Astrocyte (in vitro differentiated cells and primary cell): ENCODE measurements around the gene SND1.

Experiments
- CTCF ChIP-seq: IDR thresholded peaks from 2 replicates; pipeline ENCODE4 v1.5.1; 2011; ENCODE audit warnings: low read depth, mild to moderate bottlenecking, inconsistent platforms, low read length, moderate library complexity; ENCODE audit not compliant: insufficient read depth
- EZH2 ChIP-seq: IDR thresholded peaks from 2 replicates; pipeline ENCODE4 v1.6.1; 2012; ENCODE audit warnings: mild to moderate bottlenecking, low read length, inconsistent platforms; ENCODE audit not compliant: insufficient read depth

GRCh38 chr7:127935847-127936376, 283.9 kb downstream of the SND1 start:
- no peak for TF ChIP-seq EZH2
- no peak for TF ChIP-seq CTCF
